Fibroblast of peridontal ligament (primary cell): Measurements from ENCODE around the gene AHNAK.
"Not testable (repeated sequence)": the region's sequence is repeated elsewhere in the genome, so short reads cannot be mapped to it uniquely, and the experiment has no call there.

Experiments used
- DNase-seq: peaks from one replicate; pipeline ENCODE4 v3.0.0-alpha.2; 2010; ENCODE audit errors: extremely low read depth

AHNAK gene

GRCh38 chr11:62390722-62391121 lies 155.9 kb downstream of the AHNAK start:
- no peak for DNase-seq

DNA sequence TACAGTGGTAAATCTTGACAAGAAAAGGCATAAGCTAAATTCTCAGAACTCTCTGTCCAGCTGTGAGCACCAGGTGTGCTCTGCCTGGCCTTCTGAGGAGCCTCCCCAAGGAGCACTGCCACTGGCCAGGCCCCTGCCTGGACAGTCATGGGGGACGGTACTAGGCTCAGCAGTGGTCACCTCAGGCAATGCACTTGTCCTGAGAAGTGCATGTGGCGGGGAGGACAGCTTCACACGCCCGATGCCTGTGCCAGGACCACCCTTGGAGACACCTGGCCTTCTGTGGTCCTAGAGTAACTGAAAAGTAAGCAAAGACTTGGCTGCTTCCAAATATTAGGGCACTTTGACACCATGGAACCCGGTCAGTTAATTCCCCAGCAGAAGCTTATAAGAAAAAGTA lies 156.4 kb downstream of the AHNAK start:
- DNase-seq, result no peak

GRCh38 chr11:62388999-62389398 lies 157.6 kb downstream of the AHNAK start:
- DNase-seq, result no peak

DNA sequence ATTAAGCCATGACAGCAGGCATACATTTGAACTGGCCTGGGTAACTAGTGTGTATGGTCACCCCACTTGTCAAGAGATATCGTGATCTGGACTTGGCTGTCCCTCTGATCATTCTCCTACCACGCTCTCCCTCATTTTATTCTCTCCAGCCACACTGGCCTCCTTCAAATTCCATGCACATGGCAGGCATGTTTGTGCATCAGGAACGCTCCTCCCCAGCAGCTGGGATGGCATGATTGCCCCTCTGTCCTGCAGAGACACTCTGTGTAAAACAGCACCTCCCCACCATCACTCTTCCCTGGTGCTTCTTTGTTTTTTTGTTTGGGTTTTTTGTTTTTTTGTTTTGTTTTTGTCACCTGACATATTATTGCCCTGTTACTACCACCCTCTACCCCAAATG lies 159.2 kb downstream of the AHNAK start:
- DNase-seq, result no peak

DNA sequence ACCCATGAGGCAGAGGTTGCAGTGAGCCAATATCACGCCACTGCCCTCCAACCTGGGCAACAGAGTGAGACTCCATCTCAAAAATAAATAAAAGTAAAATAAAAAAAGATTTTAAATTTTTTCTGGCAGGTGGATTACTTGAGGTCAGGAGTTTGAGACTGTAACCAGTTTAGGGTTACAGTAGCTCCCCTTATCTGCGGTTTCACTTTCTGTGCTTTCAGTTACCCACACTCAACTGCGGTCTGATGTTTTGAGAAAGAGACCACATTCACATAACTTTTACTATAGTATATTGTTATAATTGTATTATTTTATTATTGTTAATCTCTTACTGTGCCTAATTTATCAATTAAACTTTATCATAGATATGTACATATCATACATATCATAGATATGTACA lies 160.5 kb downstream of the AHNAK start:
- not testable (repeated sequence) for DNase-seq

DNA sequence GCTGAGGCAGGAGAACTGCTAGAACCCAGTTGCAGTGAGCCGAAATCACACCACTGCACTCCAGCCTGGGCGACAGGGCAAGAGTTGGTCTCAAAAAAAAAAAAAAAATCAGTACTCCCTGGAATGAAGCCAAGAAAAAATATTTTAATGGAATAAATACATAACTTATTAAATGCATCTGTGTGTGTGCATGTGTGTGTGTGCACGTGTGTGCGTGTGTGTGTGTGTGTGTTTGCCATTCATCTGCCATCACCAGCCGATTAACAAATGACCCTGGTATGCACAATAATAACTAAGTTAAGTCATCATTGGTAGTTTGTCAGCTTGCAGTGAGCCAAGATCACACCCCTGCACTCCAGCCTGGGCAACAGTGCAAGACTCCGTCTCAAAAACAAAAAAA lies 162.8 kb downstream of the AHNAK start:
- no peak for DNase-seq
